Measurements from ENCODE around the gene CPZ.

GRCh38 chr4:8559011-8559410 lies 33.6 kb upstream of the CPZ start:
- TF ChIP-seq, protein P1, sequence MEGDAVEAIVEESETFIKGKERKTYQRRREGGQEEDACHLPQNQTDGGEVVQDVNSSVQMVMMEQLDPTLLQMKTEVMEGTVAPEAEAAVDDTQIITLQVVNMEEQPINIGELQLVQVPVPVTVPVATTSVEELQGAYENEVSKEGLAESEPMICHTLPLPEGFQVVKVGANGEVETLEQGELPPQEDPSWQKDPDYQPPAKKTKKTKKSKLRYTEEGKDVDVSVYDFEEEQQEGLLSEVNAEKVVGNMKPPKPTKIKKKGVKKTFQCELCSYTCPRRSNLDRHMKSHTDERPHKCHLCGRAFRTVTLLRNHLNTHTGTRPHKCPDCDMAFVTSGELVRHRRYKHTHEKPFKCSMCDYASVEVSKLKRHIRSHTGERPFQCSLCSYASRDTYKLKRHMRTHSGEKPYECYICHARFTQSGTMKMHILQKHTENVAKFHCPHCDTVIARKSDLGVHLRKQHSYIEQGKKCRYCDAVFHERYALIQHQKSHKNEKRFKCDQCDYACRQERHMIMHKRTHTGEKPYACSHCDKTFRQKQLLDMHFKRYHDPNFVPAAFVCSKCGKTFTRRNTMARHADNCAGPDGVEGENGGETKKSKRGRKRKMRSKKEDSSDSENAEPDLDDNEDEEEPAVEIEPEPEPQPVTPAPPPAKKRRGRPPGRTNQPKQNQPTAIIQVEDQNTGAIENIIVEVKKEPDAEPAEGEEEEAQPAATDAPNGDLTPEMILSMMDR (IDR thresholded peaks at IDR 0.05; ENCODE audit: low read length) = no peak
- TF ChIP-seq EZH2phosphoT487 (IDR thresholded peaks at IDR 0.05; ENCODE audit: low read length) = no peak
